ENCODE results near the gene ATP1B1.

ATP1B1 gene

DNA sequence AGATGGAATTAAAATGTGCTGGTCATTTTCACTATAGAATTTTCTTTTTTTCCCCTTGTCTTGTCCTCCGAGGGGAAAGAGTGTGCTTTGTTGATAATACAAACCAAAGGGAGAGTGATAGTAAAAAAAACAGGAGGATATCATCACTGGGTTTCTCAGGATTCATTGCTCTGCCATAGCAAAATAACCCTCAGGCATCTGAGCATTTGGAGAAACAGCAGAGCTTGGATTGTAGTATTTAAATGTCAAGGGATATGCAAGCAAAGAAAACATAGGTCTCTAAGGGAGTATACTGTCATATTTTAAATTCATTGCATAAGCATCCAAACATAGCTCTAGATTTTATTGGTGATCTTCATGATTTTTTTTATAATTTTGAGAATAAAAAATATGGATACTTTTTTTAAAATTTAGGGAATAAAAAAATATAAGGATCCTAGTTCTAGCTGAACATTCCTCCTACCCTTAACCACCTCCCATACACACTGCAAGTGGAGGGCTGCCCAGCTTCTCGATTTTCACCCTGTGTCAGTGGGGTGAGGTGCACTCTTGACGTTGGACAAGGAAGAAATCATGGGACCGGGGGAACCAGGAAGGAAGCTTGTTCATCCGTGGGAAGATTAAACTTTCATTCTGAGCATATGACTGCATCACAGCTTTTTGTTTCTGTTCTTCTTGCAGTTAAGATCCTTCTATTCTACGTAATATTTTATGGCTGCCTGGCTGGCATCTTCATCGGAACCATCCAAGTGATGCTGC, 4.4 kb downstream of the ATP1B1 start:
- no peak overlapping the region for H3K23ac ChIP-seq (ENCODE audit: low read length in 2 of 2)
- peaks cover 15% of the 10 kb centered on the region for H3K4me1 ChIP-seq (ENCODE audit: control insufficient read depth, insufficient read depth, low read depth, low read length)
- no peak overlapping the region for H2BK5ac ChIP-seq (ENCODE audit: low read depth, low read length, poor library complexity, severe bottlenecking)
- H2BK12ac ChIP-seq (ENCODE audit: low read length in 2 of 2): peak overlapping the region in 1 of 2 experiments; percentile 20
- H2BK15ac ChIP-seq (ENCODE audit: low read depth, poor library complexity, severe bottlenecking): no peak overlapping the region
- peak overlapping the region; percentile 88 for H2BK120ac ChIP-seq (ENCODE audit: low read depth, low read length)
- H3K4me3 ChIP-seq (ENCODE audit: insufficient read depth in 1 of 2, low read depth in 1 of 2, low read length in 2 of 2): no peak overlapping the region
- H3K36me3 ChIP-seq (ENCODE audit: control insufficient read depth in 1 of 2, insufficient read depth in 2 of 2, low read depth in 1 of 2, low read length in 2 of 2): peaks cover 0 to 13% of the 10 kb centered on the region in 2 experiments
- peak overlapping the region; percentile 80 for H2AK5ac ChIP-seq (ENCODE audit: low read length, severe bottlenecking)
- H2AFZ ChIP-seq (ENCODE audit: low read depth, low read length): no peak overlapping the region
- H3K4me2 ChIP-seq (ENCODE audit: low read length, poor library complexity, severe bottlenecking): peak overlapping the region; percentile 80
- H3K4ac ChIP-seq (ENCODE audit: low read depth in 1 of 2, low read length in 2 of 2): no peak overlapping the region
- H3K27ac ChIP-seq (ENCODE audit: low read length, poor library complexity, severe bottlenecking): peak overlapping the region; percentile 61
- peak; percentile 57 for DNase-seq
- no peak overlapping the region for H3K9ac ChIP-seq (ENCODE audit: low read length)
- peaks cover 7% of the 10 kb centered on the region for H3K79me1 ChIP-seq (replicated peaks; ENCODE audit: low read length, poor library complexity, severe bottlenecking)
- 71% methylated on average over 7 of the region's 7 CpGs for WGBS
- no peaks in the 10 kb centered on the region for H3K9me3 ChIP-seq (ENCODE audit: control insufficient read depth, low read length)
- H4K8ac ChIP-seq (ENCODE audit: low read length): peak overlapping the region; percentile 78
- H3K27me3 ChIP-seq (ENCODE audit: control insufficient read depth in 1 of 2, insufficient read depth in 1 of 2, low read length in 2 of 2): no peaks in the 10 kb centered on the region
- peak overlapping the region; percentile 4 to 14 for H3K18ac ChIP-seq (ENCODE audit: low read depth in 1 of 2, low read length in 2 of 2)
- peak overlapping the region in 1 of 2 experiments; percentile 53 for H3K14ac ChIP-seq (ENCODE audit: low read length in 2 of 2)
- no peak overlapping the region for H4K91ac ChIP-seq (ENCODE audit: low read length)

- Histone ChIP-seq H2BK12ac (ENCODE audit: low read length in 2 of 2) (peak overlapping the region in 1 of 2 experiments; percentile 20), H4K8ac (ENCODE audit: low read length) (no peak overlapping the region), H3K4me3 (ENCODE audit: insufficient read depth in 1 of 2, low read depth in 1 of 2, low read length in 2 of 2) (no peak overlapping the region), H3K27ac (ENCODE audit: low read length, poor library complexity, severe bottlenecking) (peak overlapping the region; percentile 27), H2BK5ac (ENCODE audit: low read depth, low read length, poor library complexity, severe bottlenecking) (no peak overlapping the region), H4K91ac (ENCODE audit: low read length) (no peak overlapping the region), H3K4ac (ENCODE audit: low read depth in 1 of 2, low read length in 2 of 2) (no peak overlapping the region), H3K23ac (ENCODE audit: low read length in 2 of 2) (no peak overlapping the region), H3K27me3 (ENCODE audit: control insufficient read depth in 1 of 2, insufficient read depth in 1 of 2, low read length in 2 of 2) (no peaks in the 10 kb centered on the region), H2BK15ac (ENCODE audit: low read depth, poor library complexity, severe bottlenecking) (no peak overlapping the region), H3K4me2 (ENCODE audit: low read length, poor library complexity, severe bottlenecking) (no peak overlapping the region), H3K18ac (ENCODE audit: low read depth in 1 of 2, low read length in 2 of 2) (peak overlapping the region in 1 of 2 experiments; percentile 65), H2AFZ (ENCODE audit: low read depth, low read length) (no peak overlapping the region), H3K79me1 (replicated peaks; ENCODE audit: low read length, poor library complexity, severe bottlenecking) (peaks cover 12% of the 10 kb centered on the region), H3K14ac (ENCODE audit: low read length in 2 of 2) (no peak overlapping the region), H3K4me1 (ENCODE audit: control insufficient read depth, insufficient read depth, low read depth, low read length) (peaks cover 19% of the 10 kb centered on the region), H3K36me3 (ENCODE audit: control insufficient read depth in 1 of 2, insufficient read depth in 2 of 2, low read depth in 1 of 2, low read length in 2 of 2) (peaks cover 0 to 19% of the 10 kb centered on the region in 2 experiments), H2AK5ac (ENCODE audit: low read length, severe bottlenecking) (peak overlapping the region; percentile 80), H3K9ac (ENCODE audit: low read length) (no peak overlapping the region), H2BK120ac (ENCODE audit: low read depth, low read length) (peak overlapping the region; percentile 88), H3K9me3 (ENCODE audit: control insufficient read depth, low read length) (no peaks in the 10 kb centered on the region)
- 95% methylated on average over 4 of the region's 6 CpGs for WGBS
- no peak for DNase-seq
Measured at GRCh38 chr1:169111472-169111871, 5.0 kb downstream of the ATP1B1 start.

DNA sequence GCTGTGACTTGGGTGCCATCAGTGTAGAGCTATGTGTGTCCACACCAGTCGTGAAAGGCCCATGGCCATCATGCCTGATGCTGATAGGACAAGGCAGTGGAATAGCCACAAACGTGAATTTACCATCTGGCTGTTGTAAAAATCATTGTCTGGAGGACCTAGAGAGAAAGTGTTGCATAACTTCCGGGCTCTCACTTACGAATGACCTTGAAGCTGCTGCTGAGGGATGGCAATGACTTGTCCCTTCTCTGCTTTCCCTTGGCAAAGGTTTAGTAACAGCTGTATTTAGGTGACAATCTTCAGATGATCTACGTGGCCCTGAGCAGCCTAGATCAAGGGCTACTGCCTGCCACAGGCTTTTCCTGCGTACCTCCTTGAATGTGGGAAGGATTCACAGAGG, 5.8 kb downstream of the ATP1B1 start:
- H3K4ac ChIP-seq (ENCODE audit: low read depth in 1 of 2, low read length in 2 of 2): peak overlapping the region in 1 of 2 experiments; percentile 17
- H2BK5ac ChIP-seq (ENCODE audit: low read depth, low read length, poor library complexity, severe bottlenecking): no peak overlapping the region
- H3K79me1 ChIP-seq (replicated peaks; ENCODE audit: low read length, poor library complexity, severe bottlenecking): peaks cover 16% of the 10 kb centered on the region
- H2BK12ac ChIP-seq (ENCODE audit: low read length in 2 of 2): peak overlapping the region in 1 of 2 experiments; percentile 91
- peak overlapping the region; percentile 99 for H2AK5ac ChIP-seq (ENCODE audit: low read length, severe bottlenecking)
- H3K4me2 ChIP-seq (ENCODE audit: low read length, poor library complexity, severe bottlenecking): no peak overlapping the region
- no peak overlapping the region for H3K9ac ChIP-seq (ENCODE audit: low read length)
- no peak overlapping the region for H3K4me3 ChIP-seq (ENCODE audit: insufficient read depth in 1 of 2, low read depth in 1 of 2, low read length in 2 of 2)
- DNase-seq: peak; percentile 78
- H3K14ac ChIP-seq (ENCODE audit: low read length in 2 of 2): peak overlapping the region in 1 of 2 experiments; percentile 38
- H3K27me3 ChIP-seq (ENCODE audit: control insufficient read depth in 1 of 2, insufficient read depth in 1 of 2, low read length in 2 of 2): no peaks in the 10 kb centered on the region
- no peak overlapping the region for H4K8ac ChIP-seq (ENCODE audit: low read length)
- peaks cover 0 to 20% of the 10 kb centered on the region in 2 experiments for H3K36me3 ChIP-seq (ENCODE audit: control insufficient read depth in 1 of 2, insufficient read depth in 2 of 2, low read depth in 1 of 2, low read length in 2 of 2)
- peak overlapping the region; percentile 77 to 89 for H3K18ac ChIP-seq (ENCODE audit: low read depth in 1 of 2, low read length in 2 of 2)
- H3K4me1 ChIP-seq (ENCODE audit: control insufficient read depth, insufficient read depth, low read depth, low read length): peaks cover 21% of the 10 kb centered on the region
- H2AFZ ChIP-seq (ENCODE audit: low read depth, low read length): no peak overlapping the region
- H2BK15ac ChIP-seq (ENCODE audit: low read depth, poor library complexity, severe bottlenecking): no peak overlapping the region
- H3K27ac ChIP-seq (ENCODE audit: low read length, poor library complexity, severe bottlenecking): peak overlapping the region; percentile 32
- no peaks in the 10 kb centered on the region for H3K9me3 ChIP-seq (ENCODE audit: control insufficient read depth, low read length)
- no peak overlapping the region for H3K23ac ChIP-seq (ENCODE audit: low read length in 2 of 2)
- no peak overlapping the region for H2BK120ac ChIP-seq (ENCODE audit: low read depth, low read length)
- WGBS: 53% methylated on average over 6 of the region's 6 CpGs
- H4K91ac ChIP-seq (ENCODE audit: low read length): peak overlapping the region; percentile 88

DNA sequence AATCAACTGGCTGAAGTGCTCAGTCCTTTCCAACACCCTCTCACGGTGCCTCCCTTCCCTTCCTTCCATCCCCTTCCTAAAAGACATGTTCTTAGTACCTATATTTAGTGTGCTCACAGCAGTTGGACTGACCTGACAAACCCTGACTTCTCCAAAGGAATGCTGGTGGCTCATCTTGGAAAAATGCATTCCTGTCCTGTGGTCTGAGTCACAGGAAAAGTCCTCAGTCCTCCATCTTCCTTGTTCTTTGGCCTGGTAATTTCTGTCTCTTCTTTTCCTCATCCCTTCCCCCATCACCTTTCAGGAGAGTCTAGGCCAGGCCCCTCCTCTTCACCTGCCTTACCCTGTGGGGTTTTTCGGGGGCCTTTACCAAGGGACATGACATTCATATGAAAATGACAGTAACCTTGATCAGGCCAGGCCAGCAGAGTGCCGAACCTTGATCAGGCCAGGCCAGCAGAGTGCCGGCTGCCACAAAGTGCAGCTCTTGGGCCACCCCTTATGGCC, 7.2 kb downstream of the ATP1B1 start:
- Histone ChIP-seq H3K18ac (ENCODE audit: low read depth in 1 of 2, low read length in 2 of 2) (peak overlapping the region; percentile 9 to 80), H3K9ac (ENCODE audit: low read length) (peak overlapping the region; percentile 63), H4K91ac (ENCODE audit: low read length) (peak overlapping the region; percentile 65), H2BK15ac (ENCODE audit: low read depth, poor library complexity, severe bottlenecking) (peak overlapping the region; percentile 60), H3K4ac (ENCODE audit: low read depth in 1 of 2, low read length in 2 of 2) (peak overlapping the region; percentile 16 to 52), H2AFZ (ENCODE audit: low read depth, low read length) (no peak overlapping the region), H3K4me2 (ENCODE audit: low read length, poor library complexity, severe bottlenecking) (no peak overlapping the region), H2BK12ac (ENCODE audit: low read length in 2 of 2) (peak overlapping the region in 1 of 2 experiments; percentile 70), H3K9me3 (ENCODE audit: control insufficient read depth, low read length) (no peaks in the 10 kb centered on the region), H3K27ac (ENCODE audit: low read length, poor library complexity, severe bottlenecking) (peak overlapping the region; percentile 82), H3K79me1 (replicated peaks; ENCODE audit: low read length, poor library complexity, severe bottlenecking) (peaks cover 20% of the 10 kb centered on the region), H2BK5ac (ENCODE audit: low read depth, low read length, poor library complexity, severe bottlenecking) (peak overlapping the region; percentile 49), H3K27me3 (ENCODE audit: control insufficient read depth in 1 of 2, insufficient read depth in 1 of 2, low read length in 2 of 2) (no peaks in the 10 kb centered on the region), H2AK5ac (ENCODE audit: low read length, severe bottlenecking) (peak overlapping the region; percentile 62), H2BK120ac (ENCODE audit: low read depth, low read length) (peak overlapping the region; percentile 50), H3K4me1 (ENCODE audit: control insufficient read depth, insufficient read depth, low read depth, low read length) (peaks cover 20% of the 10 kb centered on the region), H3K14ac (ENCODE audit: low read length in 2 of 2) (no peak overlapping the region), H3K4me3 (ENCODE audit: insufficient read depth in 1 of 2, low read depth in 1 of 2, low read length in 2 of 2) (no peak overlapping the region), H3K23ac (ENCODE audit: low read length in 2 of 2) (no peak overlapping the region), H4K8ac (ENCODE audit: low read length) (peak overlapping the region; percentile 70), H3K36me3 (ENCODE audit: control insufficient read depth in 1 of 2, insufficient read depth in 2 of 2, low read depth in 1 of 2, low read length in 2 of 2) (peaks cover 0 to 23% of the 10 kb centered on the region in 2 experiments)
- 41% methylated on average over 4 of the region's 4 CpGs for WGBS
- peak; percentile 94 for DNase-seq

All from mesenchymal stem cell (in vitro differentiated cells and primary cell).